NCI-H2171 (cell line): ENCODE measurements around the gene TEX26.
"Not testable (repeated sequence)": the region's sequence is repeated elsewhere in the genome, so short reads cannot be mapped to it uniquely, and the experiment has no call there.

Experiments
- DNase-seq: peaks from one replicate; lab custom pipeline; 2025; lab: John Stamatoyannopoulos, UW

TEX26 gene

DNA sequence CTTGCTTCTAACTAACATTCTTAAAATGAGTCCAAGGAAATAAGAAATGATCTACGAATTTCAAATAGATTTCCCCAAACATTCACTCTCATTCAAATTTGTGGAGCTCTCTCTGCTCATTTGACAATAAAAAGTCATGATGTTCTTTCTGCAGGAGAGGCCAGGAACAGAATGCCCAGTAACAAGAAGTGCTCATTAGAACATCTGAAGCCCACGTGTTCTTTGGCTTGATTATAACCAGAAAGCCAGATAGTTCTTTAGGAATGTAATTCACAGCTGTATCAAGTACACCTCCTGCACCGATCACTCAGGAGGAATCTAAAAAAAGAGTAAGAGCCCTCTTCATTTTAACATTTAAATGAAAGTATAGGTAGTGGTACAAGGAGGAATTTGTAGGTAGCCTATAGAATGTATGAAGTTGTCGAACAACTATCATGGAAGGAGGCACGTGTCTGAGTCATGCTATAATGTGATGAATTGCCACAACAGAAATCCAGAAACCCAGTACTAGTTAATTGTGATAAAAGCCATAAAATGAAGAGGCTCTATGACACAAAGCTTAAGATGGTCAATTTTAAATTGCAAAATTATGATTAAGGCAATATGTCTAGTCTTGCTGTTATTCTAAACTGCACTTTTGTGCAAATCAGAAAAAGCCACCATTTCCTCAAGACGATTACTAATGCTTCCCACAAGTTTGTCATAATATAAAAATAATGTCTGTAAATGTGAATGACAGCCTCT, 13.6 kb upstream of the TEX26 start:
- no peak for DNase-seq

DNA sequence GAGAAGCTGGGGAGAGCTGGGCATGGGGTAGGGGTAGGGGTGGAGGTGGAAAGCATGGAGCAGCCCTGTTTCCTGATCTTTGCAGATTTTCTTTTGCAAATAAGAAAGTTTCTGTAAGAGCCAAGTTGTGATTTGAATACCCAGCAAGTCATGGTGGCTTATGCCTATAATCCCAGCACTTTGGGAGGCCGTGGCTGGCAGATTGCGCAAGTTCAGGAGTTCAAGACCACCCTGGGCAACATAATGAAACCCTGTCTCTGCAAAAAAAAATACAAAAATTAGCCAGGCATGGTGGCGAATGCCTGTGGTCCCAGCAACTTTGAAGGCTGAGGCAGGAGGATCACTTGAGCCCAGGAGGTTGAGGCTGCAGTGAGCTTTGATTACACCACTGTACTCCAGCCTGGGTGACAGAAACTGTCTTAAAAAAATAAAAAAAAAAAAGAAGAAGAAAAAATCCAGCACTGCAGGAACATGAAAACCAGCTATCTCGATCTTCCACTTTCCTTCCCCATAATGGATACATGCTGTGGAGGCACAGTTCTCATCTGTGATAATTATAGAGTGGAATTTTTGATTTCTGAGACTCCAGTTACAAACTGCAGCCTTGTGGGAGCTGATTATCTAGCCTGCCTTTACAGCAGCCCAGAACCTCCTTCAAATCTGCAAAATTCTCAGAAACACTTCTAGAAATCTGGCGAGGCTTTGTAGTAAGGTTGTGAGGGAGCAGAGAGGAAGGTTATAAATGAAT, 12.1 kb upstream of the TEX26 start:
- no peak for DNase-seq

DNA sequence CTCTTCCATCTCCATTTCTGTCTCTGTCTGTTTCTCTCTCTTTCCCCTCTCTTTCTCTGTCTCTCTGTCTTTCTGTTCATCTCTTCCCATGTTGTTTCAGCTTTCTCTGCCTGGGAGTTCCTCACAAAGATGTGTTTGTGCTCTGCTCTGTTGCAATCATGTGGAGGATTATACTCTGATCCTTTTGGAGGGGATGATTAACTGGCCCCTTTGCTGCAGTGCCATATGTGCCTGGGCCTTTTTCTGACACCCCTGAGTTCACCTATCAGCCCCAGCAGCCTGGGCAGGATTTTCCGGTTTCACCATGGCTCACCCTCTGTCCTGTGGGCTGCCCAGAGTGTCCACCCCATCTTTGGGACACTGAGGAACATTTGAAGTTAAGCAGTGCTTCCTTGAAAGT, 9.0 kb upstream of the TEX26 start:
- no peak for DNase-seq

DNA sequence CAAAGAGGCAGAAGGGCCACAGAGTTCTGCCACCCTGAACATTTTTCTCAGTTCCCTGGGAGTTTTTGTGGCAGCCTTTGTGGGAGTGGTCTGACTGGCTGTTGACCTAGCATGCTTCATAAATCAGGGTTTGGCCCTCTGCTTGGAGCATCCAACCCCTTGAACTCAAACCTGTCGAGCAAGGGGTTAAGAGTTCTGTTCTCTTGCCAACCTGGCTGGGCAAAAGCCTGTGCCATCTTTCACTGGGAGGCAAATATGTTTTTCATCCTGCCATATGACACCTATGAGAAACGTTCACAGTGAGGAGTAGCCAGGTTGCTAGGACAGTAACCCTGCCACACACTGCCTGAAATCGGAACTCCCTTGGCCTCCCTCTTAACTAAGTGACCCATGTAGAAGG, 7.7 kb upstream of the TEX26 start:
- DNase-seq: no peak

DNA sequence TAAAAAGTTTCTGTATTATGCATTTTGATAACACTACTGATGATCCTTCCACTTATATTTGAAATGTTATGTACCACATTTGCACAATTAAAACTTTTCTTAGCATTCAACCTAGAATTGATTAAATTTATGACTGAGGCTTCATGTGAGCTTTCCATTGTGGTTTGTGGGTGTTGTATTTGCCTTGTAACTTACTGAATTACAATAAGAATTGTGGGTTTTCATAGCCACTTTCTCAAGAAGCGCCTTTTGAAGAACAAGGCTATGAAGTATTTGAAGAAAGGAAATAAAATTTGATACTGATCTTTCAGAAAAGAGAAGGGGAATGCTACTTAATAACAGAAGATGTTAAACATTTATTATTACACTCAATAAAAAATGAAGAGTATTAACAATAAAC, 7.0 kb upstream of the TEX26 start:
- no peak for DNase-seq

DNA sequence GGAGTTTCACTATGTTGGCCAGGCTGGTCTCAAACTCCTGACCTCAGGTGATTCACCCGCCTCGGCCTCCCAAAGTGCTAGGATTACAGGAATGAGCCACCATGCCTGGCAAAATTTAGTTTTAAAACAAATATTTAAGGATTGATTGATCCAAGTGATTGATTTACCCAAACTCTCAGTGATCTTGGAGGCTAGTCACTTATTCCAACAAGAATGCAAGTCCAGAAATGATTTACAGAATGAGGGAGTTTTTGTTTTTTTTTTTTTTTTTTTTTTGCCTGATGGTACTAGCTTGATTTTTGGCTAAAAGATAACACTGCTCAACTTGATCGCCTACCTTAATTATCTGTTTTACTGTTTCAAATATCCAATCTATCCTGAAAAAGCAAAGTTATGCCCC, 5.7 kb upstream of the TEX26 start:
- no peak for DNase-seq

DNA sequence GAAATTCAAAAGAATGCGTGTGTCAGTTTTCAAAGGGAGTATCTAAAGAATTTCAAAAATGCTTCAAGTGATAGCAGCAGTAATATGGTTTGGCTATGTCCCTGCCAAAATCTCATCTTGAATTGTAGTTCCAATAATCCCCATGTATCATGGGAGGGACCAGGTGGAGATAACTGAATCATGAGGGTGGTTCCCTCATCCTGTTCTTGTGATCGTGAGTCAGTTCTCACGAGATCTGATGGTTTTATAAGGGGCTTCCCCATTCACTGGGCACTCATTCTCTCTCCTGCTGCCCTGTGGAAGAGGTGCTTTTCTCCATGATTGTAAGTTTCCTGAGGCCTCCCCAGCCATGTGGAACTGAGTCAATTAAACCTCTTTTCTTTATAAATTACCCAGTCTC, 5.3 kb upstream of the TEX26 start:
- not testable (repeated sequence) for DNase-seq

DNA sequence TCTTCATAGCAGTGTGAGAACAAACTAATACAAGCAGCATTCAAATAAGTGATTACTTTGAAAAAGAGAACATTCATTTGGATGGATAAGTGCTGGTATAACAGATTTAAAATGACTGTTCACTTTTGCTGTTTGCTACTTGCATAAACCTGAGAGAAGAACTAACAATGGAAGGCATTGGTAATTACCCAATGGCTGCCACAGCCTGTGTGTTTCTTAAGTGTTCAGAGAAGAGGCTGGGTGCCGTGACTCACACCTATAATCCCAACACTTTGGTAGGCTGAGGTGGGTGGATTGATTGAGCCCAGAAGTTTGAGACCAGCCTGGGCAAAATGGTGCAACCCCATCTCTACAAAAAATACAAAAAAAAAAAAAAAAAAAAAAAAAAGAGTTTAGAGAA, 4.9 kb upstream of the TEX26 start:
- DNase-seq: no peak

DNA sequence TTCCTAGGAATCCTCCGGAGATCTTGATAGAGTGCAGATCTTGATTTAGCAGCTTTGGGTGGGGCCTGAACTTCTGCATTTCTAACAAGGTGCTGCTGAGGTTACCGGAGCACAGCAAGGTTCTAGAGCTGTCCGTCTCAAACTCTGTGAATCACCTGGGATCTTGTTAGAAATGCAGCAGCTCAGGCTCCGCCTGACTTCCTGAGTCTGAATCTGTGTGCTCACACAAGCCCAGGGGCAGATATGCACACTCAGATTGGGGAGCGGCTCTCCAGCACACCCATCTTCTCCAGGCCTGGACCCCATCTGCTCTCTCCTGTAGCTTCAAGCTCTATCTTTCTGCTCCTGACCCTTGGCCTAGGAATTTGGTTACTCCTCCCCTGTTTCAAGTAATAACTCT, 3.5 kb upstream of the TEX26 start:
- DNase-seq: no peak

DNA sequence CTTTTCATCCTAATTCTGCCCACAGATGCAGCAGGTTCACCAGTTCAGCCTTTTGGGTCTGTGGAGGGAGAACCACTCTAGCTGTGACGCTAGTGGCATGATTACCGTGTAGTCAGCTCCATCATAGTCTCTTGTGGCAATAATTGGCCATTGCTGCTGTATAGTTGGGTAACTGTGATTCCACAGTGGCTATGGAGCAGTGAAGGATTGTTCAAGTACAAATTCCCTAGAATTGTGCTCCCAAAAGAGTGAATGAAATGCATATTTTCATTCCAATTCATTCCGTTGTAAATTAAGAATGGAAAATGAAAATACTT, 856 bp downstream of the TEX26 start:
- no peak for DNase-seq

DNA sequence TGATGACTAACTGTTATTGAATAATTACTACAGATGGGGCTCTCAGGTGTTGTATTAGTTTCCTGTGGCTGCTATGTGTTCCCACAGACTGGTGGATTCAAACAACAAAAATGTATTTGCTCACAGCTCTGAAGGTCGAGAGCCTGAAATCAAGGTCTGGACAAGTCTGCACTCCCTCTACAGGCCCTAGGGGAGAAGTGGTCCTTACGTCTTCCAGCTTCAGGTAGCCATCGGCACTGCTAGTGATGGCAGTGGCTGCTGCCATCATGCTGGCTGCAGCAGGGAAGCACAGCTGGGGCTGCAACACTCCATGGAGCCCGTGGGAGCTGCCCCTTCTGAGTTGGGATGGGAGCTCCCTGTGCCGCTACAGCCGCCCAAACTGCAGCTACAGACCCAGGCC, 1.9 kb downstream of the TEX26 start:
- no peak for DNase-seq

DNA sequence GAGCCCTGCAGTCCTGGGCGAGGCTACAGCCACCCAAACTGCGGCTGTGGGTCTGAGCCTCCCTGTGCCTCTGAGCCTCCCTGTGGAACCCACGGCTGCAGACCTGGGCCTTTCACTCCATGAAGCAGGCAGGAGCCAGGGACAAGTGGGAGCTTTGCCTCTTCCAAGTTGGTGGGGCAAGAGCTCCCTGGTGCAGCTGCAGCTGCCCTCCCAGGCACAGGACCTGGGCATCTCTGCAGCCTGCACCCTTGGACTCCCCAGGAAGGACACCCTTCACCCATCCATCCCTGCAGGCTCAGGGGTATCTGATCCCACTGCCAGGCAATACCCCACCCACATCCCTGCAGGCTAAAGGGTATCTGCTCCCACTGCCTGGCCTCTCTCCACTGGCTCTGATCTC, 2.3 kb downstream of the TEX26 start:
- no peak for DNase-seq

DNA sequence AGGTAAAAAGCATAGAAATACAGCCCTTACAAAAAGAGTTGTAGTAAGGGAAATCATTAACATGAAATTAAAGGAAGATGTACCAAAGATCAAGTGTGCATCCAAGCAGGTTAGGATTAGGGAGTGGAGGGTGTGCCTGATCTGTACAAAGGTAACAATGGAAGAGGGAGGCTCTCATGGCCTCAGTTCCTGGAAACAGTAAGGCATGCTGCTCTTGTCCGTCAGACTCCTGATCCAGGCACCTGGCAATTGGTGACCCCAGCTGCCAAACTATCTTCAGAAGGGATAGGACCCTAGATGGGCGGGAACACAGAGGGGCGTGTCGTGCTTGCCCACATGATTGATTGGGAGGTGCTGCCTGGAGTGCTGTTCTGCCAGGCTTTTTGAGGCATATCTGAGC, 4.5 kb downstream of the TEX26 start:
- DNase-seq: no peak

DNA sequence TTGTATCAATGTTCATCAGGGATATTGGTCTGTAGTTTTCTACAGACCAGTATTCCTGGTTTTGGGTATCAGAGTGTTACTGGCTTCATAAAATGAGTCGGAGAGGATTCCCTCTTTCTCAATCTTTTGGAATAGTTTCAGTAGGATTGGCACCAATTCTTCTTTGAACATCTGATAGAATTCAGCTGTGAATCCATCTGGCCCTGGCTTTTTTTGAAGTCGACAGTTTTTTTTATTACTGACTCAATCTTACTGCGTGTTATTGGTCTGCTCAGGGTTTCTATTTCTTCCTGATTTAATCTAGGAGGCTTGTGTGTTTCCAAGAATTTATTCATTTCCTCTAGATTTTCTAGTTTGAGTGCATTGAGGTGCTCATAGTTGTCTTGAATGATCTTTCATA, 11.4 kb downstream of the TEX26 start:
- DNase-seq: no peak

DNA sequence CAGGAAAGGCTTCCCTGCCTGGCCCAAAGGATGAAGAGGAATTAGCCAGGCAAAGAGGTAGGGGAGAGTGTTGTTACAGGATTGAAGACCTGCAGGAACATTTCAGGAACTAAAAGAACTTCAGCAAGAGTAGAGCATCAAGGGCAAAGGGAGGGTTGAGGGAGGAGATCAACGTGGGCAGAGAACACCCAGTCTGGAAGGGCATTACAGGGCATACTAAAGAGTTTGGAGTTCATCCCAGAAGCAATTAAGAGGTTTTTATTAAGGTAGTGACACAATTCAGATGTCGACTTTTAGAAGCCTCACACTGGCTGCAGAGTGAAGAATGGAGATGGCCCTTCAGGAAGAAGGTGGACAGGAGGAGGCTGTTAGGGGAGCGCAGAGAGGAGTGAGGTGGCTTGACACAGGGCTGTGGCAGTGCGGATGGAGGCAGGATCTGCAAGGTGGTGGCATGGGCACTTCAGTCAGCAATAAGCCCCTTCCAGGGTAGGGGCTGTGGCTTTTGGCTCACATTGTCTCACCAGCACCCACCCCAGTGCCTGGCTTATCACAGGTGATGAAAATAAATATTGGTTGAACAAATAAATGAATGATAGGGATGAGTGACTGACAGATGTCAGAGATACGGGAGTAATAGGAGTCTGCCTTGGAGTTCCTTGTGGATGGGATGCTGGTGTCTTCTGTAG, 24.9 kb downstream of the TEX26 start:
- no peak for DNase-seq

DNA sequence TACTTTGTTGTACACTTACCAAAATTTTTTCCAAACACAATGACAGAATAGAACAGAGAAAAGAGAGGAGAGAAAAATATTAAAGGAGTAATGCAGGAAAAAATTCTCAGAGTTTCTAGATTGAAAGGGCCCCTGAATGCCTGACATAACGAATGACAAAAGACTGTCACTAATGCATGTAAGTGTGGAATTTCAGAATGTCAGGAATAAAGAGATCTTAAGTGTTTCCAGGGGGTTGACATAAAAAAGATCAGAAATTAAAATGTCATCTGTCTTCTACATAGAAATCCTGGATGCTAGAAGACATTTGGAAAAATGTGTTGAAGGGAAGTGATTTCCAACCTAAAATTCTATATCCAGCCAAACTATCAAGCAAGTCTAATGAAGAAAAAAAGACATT, 27.2 kb downstream of the TEX26 start:
- DNase-seq: no peak

DNA sequence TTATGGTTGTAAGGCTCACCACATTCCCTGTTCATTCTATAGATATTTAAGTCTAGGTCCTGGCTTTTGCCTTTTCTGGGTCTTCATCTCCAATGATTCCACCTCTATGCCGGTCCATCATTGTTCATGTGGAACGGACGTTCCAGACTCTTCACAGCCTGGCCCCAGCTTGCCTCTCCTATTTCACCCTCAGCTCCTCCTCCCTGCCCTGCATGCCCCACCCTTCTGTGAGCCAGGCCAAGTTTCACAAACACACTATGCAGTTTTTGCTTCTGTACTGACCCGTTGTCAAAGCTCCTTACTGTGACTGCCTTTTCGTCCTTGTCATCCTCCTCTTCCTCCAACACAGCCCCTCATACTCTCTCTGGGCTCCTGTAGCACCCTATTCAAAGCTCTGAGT, 31.3 kb downstream of the TEX26 start:
- no peak for DNase-seq

DNA sequence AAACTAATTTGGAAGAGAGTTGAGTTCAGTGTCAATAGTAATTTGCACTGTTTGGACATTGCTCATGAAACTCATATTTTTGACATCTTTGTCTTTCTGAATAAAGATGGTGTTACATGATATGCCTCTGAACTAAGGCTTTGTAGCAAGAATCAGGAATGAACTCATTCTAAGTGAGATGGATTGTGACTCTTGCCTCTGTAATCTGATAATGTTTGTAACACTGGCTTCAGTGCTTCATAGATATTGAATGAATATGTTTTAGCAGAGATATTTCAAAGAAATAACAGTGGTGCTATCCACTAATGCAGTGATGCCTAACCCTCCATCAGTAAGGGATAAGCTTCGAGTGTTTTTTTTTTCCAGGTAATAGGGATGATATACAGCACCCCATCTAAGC, 32.9 kb downstream of the TEX26 start:
- no peak for DNase-seq

DNA sequence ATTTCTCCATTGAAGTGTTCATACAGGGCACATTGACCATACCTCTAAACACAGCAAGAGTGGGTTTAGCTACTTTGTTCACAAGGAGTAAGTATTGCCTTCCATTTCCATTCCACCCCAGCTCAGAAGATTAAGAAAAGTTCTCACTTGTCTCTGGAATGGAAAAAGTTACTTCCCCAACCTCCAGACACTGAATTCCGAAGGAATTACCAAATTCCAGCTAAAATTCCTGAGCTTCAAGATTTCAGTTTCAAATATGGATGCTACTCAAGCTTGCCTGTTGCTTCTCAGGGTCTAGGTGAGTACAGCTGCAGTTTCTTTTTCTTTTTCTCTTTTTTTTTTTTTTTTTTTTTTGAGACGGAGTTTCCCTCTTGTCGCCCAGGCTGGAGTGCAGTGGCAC, 33.6 kb downstream of the TEX26 start:
- DNase-seq: no peak

DNA sequence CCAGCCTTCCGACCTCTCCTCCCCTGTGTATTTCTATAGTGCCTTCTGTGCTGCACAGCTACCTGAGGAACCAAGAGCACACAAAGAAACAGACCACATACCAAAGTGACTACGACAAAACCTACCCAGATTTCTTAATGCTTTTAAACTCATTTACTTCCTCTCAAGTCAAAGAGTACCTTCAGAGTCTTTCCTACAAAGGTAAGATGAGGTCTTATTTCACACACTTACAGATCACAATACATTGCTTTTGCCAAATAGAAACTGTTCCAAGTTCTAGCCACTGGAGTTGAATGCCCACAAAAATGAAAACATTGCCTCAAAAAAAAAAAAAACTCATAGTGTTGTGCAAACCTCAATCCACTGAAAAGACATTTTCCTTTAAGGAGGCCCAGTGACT, 36.4 kb downstream of the TEX26 start:
- no peak for DNase-seq

DNA sequence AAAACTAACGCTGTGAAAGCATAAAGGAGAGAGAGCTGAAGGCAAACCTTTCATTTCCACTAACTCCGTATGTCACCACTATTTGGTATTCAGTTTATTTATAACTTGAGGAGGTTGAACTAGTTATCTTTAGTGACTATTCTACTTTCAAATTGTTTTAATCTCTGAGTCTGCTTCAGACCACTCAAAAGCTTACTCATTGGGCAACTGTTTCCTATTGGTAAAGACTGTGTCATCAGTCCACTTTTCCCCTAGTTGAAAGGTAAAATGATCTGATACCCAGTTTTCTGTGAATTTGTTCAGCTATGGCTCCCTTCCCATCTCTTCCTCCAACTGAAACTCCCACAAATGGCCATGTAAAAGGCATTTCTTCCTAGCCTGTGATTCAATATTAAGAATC, 39.1 kb downstream of the TEX26 start:
- DNase-seq: no peak

DNA sequence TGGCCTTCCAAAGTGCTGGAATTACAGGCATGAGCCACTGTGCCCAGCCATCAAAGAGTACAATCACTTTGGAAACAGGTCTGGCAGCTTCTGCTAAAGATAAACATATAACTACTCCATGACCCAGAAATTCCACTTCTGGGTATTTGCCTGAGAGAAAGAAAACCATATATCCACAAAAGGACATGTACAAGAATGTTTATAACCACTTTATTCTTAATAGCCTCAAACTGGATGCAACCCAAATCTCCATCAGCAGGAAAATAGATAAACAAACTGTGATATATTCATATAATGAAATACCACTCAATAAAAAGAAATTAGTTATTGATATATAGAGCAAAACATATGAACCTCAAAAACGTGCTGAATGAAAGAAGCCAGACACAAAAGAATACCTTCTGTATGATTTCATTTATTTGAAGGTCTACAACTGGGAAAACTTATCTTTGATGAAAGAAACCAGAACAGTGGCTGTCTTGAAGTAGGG, 40.5 kb downstream of the TEX26 start:
- DNase-seq: no peak

DNA sequence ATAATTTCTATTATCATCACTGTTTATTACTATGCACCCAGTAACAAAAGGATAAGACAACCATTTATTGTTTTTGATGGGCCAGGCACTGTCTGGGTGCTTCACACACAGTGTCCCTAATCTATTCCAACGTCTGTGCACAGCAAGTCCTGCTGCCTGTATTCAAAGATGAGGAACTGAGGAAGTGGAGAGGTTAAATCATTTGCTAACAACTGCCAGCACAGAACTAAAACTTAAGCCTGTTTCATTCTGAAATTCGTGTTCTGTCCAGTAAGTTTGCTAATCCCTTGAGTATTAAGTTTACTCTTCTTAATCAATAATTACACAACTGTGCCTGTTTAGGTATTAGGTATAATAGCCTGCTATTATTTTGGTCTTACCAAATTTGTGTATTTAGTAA, 41.9 kb downstream of the TEX26 start:
- DNase-seq: no peak
